Midbrain (tissue), 1 donor: ENCODE measurements around the gene DCDC2C.

Source experiments
- DNase-seq: peaks from one replicate; lab custom pipeline; 2025; lab: John Stamatoyannopoulos, UW

DCDC2C gene

GRCh38 chr2:3743951-3744555, 40.7 kb downstream of the DCDC2C start:
- no peak for DNase-seq

GRCh38 chr2:3745920-3746319, 42.5 kb downstream of the DCDC2C start:
- DNase-seq: no peak

GRCh38 chr2:3747032-3747654, 43.8 kb downstream of the DCDC2C start:
- DNase-seq: no peak

- no peak for DNase-seq
These were observed 44.5 kb downstream of the DCDC2C start for GRCh38 chr2:3747826-3748225.

- DNase-seq: no peak
These were observed 45.8 kb downstream of the DCDC2C start for GRCh38 chr2:3749201-3749600.

GRCh38 chr2:3751251-3751650, 47.9 kb downstream of the DCDC2C start:
- DNase-seq: no peak

GRCh38 chr2:3751806-3752205, 48.4 kb downstream of the DCDC2C start:
- DNase-seq: no peak

- no peak for DNase-seq
These were observed 49.0 kb downstream of the DCDC2C start for GRCh38 chr2:3752376-3752775.

GRCh38 chr2:3753561-3753960, 50.2 kb downstream of the DCDC2C start:
- DNase-seq: no peak

- no peak for DNase-seq
These were observed 50.9 kb downstream of the DCDC2C start for GRCh38 chr2:3754280-3754679.

- no peak for DNase-seq
These were observed 51.4 kb downstream of the DCDC2C start for GRCh38 chr2:3754795-3755194.

GRCh38 chr2:3755277-3755676, 51.9 kb downstream of the DCDC2C start:
- no peak for DNase-seq

- no peak for DNase-seq
These were observed 52.9 kb downstream of the DCDC2C start for GRCh38 chr2:3756306-3756705.

- DNase-seq: no peak
These were observed 55.5 kb downstream of the DCDC2C start for GRCh38 chr2:3758906-3759305.

GRCh38 chr2:3759331-3759730, 56.0 kb downstream of the DCDC2C start:
- DNase-seq: no peak

- DNase-seq: no peak
These were observed 56.4 kb downstream of the DCDC2C start for GRCh38 chr2:3759761-3760160.

GRCh38 chr2:3761272-3761671, 57.9 kb downstream of the DCDC2C start:
- DNase-seq: no peak

GRCh38 chr2:3762771-3763447, 59.5 kb downstream of the DCDC2C start:
- no peak for DNase-seq

- no peak for DNase-seq
These were observed 63.4 kb downstream of the DCDC2C start for GRCh38 chr2:3766824-3767223.

- no peak for DNase-seq
These were observed 65.8 kb downstream of the DCDC2C start for GRCh38 chr2:3768960-3769765.

GRCh38 chr2:3769766-3770165, 66.4 kb downstream of the DCDC2C start:
- DNase-seq: no peak

- DNase-seq: no peak
These were observed 67.5 kb downstream of the DCDC2C start for GRCh38 chr2:3770724-3771415.
